Measurements from ENCODE around the gene IL31RA.

The IL31RA gene

GRCh38 chr5:55902696-55903095 is 51.5 kb downstream of the IL31RA start:
- DNase-seq (ENCODE audit: low read depth) = no peak

- DNase-seq (ENCODE audit: low read depth) = no peak
These were observed 52.1 kb downstream of the IL31RA start for GRCh38 chr5:55903121-55903701.

GRCh38 chr5:55904152-55904551 is 53.0 kb downstream of the IL31RA start:
- no peak for DNase-seq (ENCODE audit: low read depth)

GRCh38 chr5:55905251-55905650 is 54.1 kb downstream of the IL31RA start:
- DNase-seq (ENCODE audit: low read depth) = no peak

DNA sequence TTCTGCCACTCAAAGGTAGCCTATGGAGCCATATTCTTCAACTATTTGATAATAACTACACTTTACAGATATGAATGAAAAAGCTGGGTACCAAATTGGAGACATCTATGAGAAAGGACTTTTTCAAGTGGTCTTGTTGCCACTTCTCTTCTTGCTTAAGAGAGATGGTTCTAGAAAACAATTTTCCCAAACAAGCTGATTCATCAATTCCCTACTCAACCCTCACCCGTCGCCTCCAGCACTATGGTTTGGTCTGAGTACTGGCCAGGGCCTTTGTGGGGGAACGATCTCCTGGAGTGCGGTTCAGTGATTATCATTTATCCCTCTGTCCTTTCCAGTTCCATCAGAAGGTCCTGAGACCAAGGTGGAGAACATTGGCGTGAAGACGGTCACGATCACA is 56.8 kb downstream of the IL31RA start:
- no peak for DNase-seq (ENCODE audit: low read depth)

DNA sequence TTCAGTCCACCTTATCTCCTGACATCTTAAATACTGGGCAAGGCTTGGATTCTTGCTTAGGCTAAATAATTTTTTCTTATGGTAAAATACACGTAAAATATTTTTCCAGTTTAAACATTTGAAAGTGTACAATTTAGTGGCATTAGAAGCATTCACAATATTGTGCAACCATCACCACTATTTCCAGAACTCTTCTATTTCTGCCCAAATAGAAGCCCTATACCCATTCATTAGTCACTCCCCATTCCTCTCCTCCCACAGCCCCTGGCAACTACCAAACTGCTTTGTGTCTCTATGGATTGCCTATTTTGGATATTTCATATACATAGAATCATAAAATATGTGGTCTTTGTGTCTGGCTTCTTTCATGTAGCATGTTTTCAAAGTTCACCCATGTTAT is 57.6 kb downstream of the IL31RA start:
- DNase-seq (ENCODE audit: low read depth) = no peak

DNA sequence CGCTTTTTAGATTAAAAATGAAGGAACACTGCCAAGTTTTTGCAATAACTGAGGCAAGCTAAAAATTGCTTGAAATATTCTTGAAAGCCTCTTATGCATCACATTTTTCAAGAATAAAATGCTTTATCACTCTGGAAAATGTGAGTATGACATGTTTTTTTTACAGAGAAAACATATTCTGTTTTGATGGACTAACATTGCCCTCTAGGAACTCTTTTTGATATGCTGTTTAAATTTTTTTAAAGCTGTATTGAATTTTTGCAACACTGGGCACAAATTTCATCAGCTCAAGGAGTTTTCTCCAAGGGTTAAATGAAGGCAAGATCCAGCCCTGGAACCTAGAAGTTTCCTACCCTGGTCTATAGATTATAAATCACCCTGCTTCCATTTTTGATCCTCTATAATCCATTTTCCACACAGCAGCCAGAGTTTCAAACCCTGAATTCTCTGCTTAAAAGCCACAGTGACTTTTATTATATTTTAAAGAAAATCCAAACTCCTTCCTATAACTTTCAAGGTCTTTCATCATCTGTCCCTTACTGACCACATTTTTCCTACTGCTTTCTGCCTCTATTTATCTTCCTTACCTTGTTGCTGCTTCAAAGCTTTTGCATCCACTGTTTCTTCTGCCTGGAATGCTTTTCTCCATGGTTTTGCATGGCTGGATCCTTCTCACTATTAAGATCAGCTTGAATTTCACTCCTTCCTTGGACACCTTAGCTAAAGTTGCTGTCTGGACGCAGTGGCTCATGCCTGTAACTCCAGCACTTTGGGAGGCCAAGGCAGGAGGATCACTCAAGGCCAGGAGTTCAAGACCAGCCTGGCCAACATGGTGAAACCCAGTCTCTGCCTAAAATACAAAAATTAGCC is 60.9 kb downstream of the IL31RA start:
- no peak for DNase-seq (ENCODE audit: low read depth)

- DNase-seq (ENCODE audit: low read depth) = no peak
These were observed 62.6 kb downstream of the IL31RA start for GRCh38 chr5:55913466-55914413.

GRCh38 chr5:55914971-55915370 is 63.8 kb downstream of the IL31RA start:
- DNase-seq (ENCODE audit: low read depth) = no peak

DNA sequence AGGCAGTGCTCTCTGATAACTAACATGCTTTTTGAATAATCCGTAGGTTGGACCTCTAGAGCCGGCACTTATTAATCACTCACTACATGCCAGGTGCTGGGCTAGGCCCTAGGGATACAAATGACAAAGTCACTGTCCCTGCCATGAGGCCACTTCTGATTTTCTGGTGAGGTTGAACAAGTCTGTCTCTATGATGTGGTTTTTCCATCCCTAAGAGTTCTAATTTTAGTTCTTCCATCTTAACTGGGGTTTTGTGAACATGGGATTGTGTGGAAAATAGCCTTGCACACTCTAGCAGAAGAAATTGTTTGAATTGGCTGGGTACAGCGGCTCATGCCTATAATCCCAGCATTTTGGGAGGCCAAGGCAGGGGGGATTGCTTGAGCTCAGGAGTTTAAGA is 64.6 kb downstream of the IL31RA start:
- DNase-seq (ENCODE audit: low read depth) = no peak

- DNase-seq (ENCODE audit: low read depth) = no peak
These were observed 65.8 kb downstream of the IL31RA start for GRCh38 chr5:55916986-55917385.

- DNase-seq (ENCODE audit: low read depth) = no peak
These were observed 66.4 kb downstream of the IL31RA start for GRCh38 chr5:55917402-55918086.

- DNase-seq (ENCODE audit: low read depth) = no peak
These were observed 67.2 kb downstream of the IL31RA start for GRCh38 chr5:55918087-55919035.

DNA sequence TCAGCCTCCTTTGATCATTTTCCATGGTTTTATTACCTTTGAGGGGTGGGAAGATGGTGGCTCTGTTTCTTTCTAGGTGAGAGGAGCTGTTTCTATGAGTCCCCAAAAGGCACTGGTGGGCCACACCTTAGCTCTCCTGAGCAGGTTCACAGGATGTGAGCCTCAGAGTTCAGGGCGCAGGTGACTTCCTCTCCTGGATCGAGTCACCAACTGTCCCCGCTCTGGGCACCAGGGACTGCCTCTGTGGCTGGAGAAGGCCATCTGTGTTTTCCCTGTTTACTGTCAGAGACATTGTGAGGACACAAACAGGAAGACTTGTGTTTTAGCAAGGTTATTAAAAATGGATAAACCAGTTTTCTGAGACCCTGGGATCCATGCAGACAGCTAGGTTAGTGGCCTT is 68.5 kb downstream of the IL31RA start:
- no peak for DNase-seq (ENCODE audit: low read depth)

DNA sequence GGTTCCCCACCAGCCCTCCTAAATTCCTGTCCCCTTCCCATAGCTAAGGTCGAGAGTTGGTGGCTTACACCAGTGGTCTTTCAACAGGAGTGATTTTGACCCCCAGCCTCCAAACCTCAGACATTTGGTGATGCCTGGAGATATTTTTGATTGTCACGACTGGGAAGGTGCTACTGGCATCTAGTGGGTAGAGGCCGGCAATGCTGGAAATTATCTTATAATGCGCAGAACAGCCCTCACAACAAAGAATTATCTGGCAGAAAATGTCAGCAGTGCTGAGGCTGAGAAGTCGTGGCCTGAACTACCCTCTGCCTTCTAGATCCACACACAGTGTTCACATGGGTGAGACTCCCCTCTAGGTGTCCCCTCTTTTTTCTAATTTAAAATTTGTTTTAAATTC is 69.6 kb downstream of the IL31RA start:
- no peak for DNase-seq (ENCODE audit: low read depth)

DNA sequence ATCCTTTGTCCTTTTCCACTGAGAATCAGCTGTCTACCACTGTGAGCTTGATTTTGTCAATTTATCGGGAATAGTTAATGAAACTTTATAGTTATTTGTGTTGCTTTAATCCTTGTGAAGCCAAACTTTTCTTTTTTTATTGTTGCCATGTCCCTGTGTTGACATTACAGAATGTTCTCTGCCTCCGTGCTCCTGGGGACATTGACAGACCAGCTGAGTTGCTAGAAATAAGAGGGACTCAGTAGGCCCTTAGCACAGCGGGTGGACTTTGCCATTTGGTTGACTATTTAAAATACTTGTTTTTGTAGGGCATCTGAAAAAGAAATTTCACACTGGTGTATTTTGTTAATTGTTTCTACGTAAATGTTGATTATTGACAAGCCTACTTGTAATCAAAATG is 70.5 kb downstream of the IL31RA start:
- DNase-seq (ENCODE audit: low read depth) = no peak

DNA sequence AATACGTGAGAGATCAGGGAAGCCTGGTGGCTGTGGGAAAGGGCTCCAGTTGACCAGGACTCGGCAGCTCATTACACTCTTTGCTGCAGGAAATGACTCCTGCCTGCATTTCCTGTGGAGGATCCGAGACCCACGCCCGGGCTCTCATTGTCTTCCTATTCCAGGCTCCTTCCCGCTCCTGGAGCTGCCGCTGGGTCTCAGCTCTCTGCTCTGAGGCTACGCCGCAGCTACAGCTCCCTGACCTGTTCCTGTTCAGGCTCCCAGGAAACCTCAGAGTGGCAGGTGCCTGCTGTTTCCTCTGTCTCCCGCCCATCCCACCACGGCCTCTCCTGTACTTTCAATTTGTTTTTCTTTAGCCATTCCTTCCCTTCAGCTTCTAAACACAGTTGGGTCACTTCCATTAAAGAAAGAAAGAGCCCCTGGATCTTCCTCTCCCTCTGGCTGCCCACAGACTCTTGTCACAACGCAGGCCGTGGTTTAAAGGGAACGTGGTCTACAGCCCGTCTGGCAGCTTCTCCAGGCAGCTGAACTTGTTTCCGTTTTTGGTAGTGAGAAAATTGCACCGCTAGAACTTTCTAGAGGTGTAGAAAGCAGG is 72.1 kb downstream of the IL31RA start:
- DNase-seq (ENCODE audit: low read depth) = no peak

DNA sequence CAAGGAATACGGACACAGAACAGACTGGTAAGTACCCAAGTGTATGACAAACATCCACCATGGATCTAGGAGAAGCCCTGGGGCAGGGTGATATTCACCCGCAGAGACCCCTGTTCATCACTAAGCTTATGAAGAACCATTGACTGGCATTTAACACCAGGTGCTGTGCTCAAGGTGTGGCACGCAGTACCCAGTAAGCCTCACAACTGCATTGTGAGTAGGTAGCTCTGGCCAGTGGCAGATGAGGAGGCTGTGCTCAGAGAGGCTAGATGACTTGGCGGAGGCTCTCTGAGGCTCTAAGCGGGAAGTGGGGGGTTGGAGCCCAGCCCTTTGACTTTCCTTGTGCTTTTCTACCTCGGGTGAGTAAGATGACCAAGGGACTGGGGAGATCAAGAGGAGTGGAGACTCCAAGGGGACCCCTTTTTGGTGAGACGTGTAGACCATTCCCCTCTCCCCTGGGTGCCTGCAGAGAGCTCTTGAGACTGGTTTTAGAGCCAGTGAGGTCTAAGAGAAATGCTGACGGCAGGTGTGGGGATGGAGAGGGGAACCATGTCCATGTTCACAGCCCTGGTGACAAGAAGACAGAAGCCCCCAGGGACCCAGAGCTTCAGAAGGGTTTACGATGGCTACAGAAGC is 72.8 kb downstream of the IL31RA start:
- DNase-seq (ENCODE audit: low read depth) = no peak

- DNase-seq (ENCODE audit: low read depth) = no peak
These were observed 73.6 kb downstream of the IL31RA start for GRCh38 chr5:55924744-55925143.

- DNase-seq (ENCODE audit: low read depth) = no peak
These were observed 74.0 kb downstream of the IL31RA start for GRCh38 chr5:55925181-55925580.

All from GM04503 (cell line).